Stomach smooth muscle (tissue), 2 donors: ENCODE measurements around the gene KHK.
"Not testable (repeated sequence)": the region's sequence is repeated elsewhere in the genome, so short reads cannot be mapped to it uniquely, and the experiment has no call there.

ENCODE experiments used
- H3K27ac ChIP-seq: one replicate; pipeline ENCODE4 v1.7.0; 2013; ENCODE audit warnings: mild to moderate bottlenecking, low read length, inconsistent platforms
- H3K27me3 ChIP-seq, 2 donors: one replicate each; pipeline ENCODE4 v1.7.0; 2013; ENCODE audit warnings: low read length in 2 of 2; ENCODE audit not compliant: insufficient read depth in 2 of 2, control insufficient read depth in 1 of 2
- H3K36me3 ChIP-seq, 2 donors: one replicate each; pipeline ENCODE4 v1.7.0; 2013; ENCODE audit warnings: low read length in 2 of 2; ENCODE audit not compliant: control insufficient read depth in 2 of 2, insufficient read depth in 2 of 2
- H3K4me1 ChIP-seq: one replicate; pipeline ENCODE4 v1.7.0; 2013; ENCODE audit warnings: low read length; ENCODE audit not compliant: control insufficient read depth, insufficient read depth
- H3K4me3 ChIP-seq, 2 donors: one replicate each; pipeline ENCODE4 v1.7.0; 2013; ENCODE audit warnings: low read length in 2 of 2
- H3K9ac ChIP-seq, 2 donors: one replicate each; pipeline ENCODE4 v1.7.0; 2013; ENCODE audit warnings: low read length in 2 of 2, mild to moderate bottlenecking in 1 of 2
- H3K9me3 ChIP-seq, 2 donors: one replicate each; pipeline ENCODE4 v1.7.0; 2013; ENCODE audit warnings: low read length in 2 of 2; ENCODE audit not compliant: control insufficient read depth in 2 of 2
- donor health status: healthy.
- donor health status: Pancreatic carcinoma.

Gene KHK

DNA sequence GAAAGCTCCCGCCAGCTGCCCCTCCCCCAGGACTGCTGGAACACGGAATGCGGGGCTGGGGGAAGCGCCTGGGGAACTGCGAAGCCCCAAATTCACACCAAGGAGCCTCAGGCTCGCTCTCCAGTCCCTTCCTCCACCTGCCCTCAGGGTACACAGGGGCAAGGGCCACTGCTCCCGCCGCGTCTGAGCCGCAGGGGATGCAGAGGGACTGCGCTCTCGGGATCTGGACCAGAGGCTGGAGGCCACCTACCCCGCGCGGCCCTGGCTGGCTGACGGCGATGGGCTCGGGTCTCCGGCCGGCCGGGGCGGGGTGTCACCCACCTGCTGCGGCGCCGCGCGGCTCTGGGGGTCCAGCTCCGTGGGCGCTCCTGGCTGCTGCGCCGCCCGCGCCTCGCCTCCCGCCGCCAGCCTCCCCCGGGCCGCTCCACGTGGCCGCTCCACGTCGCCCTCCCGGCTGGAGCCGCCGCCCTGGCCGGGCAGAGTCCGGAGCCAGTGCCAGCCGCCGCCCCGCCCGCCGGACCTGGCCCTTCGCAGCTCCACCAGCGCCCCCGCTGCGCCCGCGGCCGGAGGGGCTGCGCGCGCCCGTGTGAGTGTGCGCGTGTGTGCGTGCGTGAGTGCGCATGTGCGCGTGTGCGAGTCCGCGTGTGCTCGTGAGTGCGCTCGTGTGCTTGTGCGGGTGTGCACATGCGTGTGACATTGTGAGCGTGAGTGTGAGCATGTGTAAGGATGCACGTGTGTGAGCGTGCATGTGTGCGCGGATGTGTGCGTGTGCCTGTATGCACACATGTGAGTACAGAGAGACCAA, 32.2 kb downstream of the KHK start, which contains the start of gene CGREF1:
Gene CGREF1 (minus strand): TSS at position 604 of the 805 bp plus-strand sequence. CDS start 14,762 bp downstream, outside the sequence.
- Histone ChIP-seq H3K36me3 (no peaks in the 10 kb centered on the region), H3K9me3 (no peaks in the 10 kb centered on the region), H3K27me3 (peaks cover 17 to 21% of the 10 kb centered on the region in 2 donors), H3K27ac (no peak within 1 kb of the TSS), H3K4me3 (peak within 1 kb of the TSS; percentile 15 to 67), H3K9ac (no peak within 1 kb of the TSS), H3K4me1 (peaks cover 18% of the 10 kb centered on the region)

DNA sequence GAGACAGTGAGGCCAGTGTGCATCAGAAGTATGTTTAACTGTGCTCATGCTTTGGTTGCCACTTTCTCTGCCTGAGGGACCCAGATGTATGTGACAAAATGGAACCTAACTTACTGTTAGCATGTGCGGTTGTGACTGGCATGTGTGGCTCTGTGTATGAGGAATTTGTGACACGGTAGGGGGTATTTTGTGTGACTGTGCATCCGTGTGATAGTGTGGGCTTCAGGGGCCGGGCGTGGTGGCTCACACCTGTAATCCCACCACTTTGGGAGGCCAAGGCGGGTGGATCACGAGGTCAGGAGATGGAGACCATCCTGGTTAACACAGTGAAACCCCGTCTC, 32.7 kb downstream of the KHK start:
- not testable (repeated sequence) for H3K9me3 ChIP-seq, H3K36me3 ChIP-seq, H3K9ac ChIP-seq, H3K27ac ChIP-seq
- Histone ChIP-seq H3K4me3 (peak overlapping the region; percentile 15 to 67), H3K4me1 (peaks cover 22% of the 10 kb centered on the region), H3K27me3 (peaks cover 17 to 21% of the 10 kb centered on the region in 2 donors)

DNA sequence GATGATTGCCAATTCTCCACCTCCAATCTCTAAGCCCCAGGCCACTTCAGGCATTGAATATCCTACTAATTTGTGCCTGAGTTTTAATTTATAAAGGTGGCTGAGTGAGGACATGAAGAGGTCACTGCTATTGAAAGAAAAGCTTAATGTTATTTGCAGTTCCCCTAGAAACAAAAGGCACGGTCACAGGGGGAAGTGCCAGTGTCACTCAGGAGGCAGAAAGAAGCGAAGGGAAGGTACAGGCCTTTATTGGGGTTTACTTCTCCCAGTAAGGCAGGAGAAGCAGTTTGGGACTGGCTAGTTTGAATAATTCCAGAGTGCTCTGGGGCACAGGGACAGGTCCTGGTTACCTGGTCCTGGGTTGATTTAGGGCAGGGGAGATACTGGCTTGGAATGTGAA, 35.3 kb downstream of the KHK start:
- peaks cover 14 to 21% of the 10 kb centered on the region in 2 donors for H3K27me3 ChIP-seq

DNA sequence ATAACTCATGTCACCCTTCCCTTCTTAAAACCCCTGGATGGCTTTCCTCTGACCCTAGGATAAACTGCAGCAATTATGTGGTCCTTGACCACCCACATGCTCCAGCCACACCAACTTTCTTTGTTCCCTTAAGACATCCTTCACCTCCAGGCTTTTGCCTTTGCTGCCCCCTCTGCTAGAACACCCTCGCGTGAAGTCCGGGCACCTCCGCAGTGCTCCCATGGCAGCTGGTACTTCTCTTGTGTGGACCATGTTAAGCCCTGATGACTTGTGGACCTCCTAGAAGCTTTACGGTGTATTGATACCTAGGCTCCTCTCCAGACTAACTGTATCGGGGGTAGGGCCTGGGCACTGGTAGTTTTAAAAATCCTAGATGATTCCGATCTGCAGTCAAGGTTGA, 36.2 kb downstream of the KHK start:
- Histone ChIP-seq H3K36me3 (no peaks in the 10 kb centered on the region), H3K9ac (peak overlapping the region in 1 of 2 donors; percentile 55), H3K9me3 (no peaks in the 10 kb centered on the region), H3K27me3 (peaks cover 12 to 17% of the 10 kb centered on the region in 2 donors), H3K4me1 (peaks cover 22% of the 10 kb centered on the region), H3K27ac (no peak overlapping the region), H3K4me3 (peak overlapping the region; percentile 76 to 81)

More for the DNA sequence above, 35.3 kb downstream of the KHK start:
- Histone ChIP-seq H3K9me3 (no peaks in the 10 kb centered on the region), H3K9ac (no peak overlapping the region), H3K27ac (no peak overlapping the region), H3K4me3 (no peak overlapping the region), H3K36me3 (no peaks in the 10 kb centered on the region), H3K4me1 (peaks cover 22% of the 10 kb centered on the region)

DNA sequence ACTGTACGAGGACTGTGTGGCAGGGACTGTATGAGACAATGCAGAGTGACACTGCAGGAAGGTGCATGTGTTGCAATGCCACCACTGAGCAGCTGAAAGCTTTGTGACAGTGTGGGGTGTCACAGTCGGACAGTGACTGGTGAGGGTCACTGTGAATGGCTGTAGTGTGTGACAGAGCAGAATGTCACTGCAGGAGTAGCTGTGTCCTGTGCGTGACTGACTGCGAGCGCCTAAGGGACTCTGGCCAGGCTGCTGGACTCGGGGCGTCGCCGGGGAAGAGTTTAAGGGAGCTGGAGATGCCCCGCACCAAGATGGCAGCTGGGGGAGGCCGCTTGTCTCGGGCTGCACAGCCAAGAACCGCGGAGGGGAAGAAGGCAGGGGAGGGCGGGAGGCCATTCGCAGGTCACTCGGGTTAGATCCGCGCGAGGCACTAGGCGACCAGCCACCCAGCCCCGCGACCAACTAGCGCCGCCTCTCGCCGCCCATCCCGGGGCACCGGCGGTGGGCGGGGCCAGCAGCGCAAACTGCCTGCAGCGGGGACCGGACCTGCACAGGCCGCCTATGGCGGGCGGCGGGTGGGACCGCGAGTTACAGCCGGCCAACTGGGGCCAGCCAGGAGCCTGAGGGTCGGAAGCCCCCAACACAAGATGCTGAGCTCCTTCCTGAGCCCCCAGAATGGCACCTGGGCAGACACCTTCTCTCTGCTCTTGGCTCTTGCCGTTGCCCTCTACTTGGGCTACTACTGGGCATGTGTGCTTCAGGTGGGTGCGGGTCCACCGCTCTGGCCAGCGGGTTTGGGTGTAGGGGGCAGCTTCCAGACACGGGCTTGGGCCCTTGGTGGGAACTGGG, 37.0 kb downstream of the KHK start, which contains the start of gene ABHD1:
Gene ABHD1 (plus strand): TSS at position 514 of the 849 bp plus-strand sequence. CDS start 134 bp downstream, at position 648.
- Histone ChIP-seq H3K27me3 (peaks cover 5 to 10% of the 10 kb centered on the region in 2 donors), H3K9me3 (no peaks in the 10 kb centered on the region), H3K4me3 (peak within 1 kb of the TSS; percentile 76 to 81), H3K4me1 (peaks cover 17% of the 10 kb centered on the region), H3K36me3 (peaks cover 0 to under 1% of the 10 kb centered on the region in 2 donors), H3K9ac (peak within 1 kb of the TSS; percentile 55 to 71), H3K27ac (no peak within 1 kb of the TSS)

DNA sequence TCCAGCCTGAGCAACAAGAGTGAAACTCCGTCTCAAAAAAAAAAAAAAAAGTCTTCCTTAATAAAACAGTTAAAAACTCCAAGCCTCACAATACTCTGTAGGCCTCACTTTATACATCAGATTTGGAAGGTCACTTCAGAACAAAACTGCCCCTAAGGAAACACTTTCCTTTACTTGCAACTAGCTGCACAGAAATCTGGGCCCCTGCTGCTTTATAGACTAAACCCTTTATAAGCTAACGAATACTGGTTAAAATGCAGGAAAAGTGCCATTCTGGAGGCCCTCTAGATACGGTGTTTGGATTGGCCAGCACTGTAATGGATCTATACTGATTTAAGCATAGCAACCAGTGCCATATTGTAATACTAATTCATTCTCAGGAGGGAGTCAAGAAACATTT, 38.5 kb downstream of the KHK start:
- H3K27ac ChIP-seq, result no peak overlapping the region
- no peak overlapping the region for H3K4me3 ChIP-seq
- peaks cover 5 to 8% of the 10 kb centered on the region in 2 donors for H3K36me3 ChIP-seq
- no peaks in the 10 kb centered on the region for H3K9me3 ChIP-seq
- no peaks in the 10 kb centered on the region for H3K27me3 ChIP-seq
- no peak overlapping the region for H3K9ac ChIP-seq
- H3K4me1 ChIP-seq, result peaks cover 10% of the 10 kb centered on the region

DNA sequence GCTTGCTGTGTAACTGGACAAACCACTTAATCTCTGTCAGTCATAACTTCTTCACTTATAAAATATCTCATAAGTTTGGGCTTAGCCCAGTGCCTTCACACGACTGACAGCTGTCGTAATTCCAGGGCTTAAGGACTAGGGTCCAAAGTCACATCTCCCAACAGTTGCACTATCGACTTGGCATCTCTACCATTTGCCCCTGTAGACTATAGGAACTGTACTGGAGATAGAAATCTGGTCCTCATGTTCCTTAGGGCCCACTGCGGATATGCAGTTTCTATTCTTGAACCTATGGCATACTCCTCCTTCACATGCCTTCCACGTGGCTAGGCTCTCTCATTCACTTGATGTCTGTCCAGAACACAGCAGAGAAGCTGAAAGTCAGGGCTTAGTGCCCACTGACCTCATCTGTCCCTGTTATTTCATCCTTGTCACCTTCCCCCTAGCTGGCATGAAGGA, 39.7 kb downstream of the KHK start:
- Histone ChIP-seq H3K27me3 (no peaks in the 10 kb centered on the region), H3K27ac (no peak overlapping the region), H3K9me3 (no peaks in the 10 kb centered on the region), H3K9ac (no peak overlapping the region), H3K4me3 (no peak overlapping the region), H3K4me1 (peaks cover 10% of the 10 kb centered on the region), H3K36me3 (peaks cover 14 to 17% of the 10 kb centered on the region in 2 donors)

DNA sequence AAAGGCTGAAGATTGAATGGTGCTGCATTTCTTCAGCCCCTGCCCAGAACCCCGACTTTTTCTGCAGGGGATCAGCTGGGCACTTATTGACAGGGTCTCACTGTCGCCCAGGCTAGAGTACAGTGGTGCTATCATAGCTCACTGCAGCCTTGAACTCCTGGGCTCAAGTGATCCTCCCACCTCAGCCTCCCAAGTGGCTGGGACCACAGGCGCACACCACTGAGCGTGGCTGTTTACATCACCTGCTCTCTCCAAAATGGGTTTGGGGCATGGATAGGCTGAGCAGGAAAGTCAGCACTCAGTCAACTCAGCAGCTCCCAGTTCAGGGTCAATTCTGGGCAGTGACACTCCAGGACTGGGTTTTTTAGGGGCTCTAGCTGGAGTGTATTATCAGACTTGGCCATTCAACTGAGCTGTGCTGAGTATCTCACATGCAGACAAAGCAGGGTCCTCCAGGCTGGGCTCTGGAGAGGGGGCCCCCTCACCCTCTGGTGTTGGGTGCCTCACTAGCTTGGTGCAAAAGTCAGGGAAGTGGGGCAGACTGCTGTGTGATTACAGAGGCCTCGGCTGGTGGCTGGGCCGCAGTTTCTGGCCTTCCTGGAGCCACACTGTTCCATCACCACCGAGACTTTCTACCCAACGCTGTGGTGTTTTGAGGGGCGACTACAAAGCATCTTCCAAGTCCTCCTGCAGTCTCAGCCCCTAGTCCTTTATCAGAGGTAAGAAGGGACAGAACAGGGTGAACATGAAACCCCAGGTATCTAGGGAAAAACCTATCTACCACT, 41.5 kb downstream of the KHK start:
- no peak overlapping the region for H3K9ac ChIP-seq
- no peak overlapping the region for H3K27ac ChIP-seq
- no peak overlapping the region for H3K4me3 ChIP-seq
- H3K27me3 ChIP-seq, result no peaks in the 10 kb centered on the region
- peaks cover 16% of the 10 kb centered on the region for H3K4me1 ChIP-seq
- H3K36me3 ChIP-seq, result peaks cover 21 to 28% of the 10 kb centered on the region in 2 donors
- H3K9me3 ChIP-seq, result no peaks in the 10 kb centered on the region

DNA sequence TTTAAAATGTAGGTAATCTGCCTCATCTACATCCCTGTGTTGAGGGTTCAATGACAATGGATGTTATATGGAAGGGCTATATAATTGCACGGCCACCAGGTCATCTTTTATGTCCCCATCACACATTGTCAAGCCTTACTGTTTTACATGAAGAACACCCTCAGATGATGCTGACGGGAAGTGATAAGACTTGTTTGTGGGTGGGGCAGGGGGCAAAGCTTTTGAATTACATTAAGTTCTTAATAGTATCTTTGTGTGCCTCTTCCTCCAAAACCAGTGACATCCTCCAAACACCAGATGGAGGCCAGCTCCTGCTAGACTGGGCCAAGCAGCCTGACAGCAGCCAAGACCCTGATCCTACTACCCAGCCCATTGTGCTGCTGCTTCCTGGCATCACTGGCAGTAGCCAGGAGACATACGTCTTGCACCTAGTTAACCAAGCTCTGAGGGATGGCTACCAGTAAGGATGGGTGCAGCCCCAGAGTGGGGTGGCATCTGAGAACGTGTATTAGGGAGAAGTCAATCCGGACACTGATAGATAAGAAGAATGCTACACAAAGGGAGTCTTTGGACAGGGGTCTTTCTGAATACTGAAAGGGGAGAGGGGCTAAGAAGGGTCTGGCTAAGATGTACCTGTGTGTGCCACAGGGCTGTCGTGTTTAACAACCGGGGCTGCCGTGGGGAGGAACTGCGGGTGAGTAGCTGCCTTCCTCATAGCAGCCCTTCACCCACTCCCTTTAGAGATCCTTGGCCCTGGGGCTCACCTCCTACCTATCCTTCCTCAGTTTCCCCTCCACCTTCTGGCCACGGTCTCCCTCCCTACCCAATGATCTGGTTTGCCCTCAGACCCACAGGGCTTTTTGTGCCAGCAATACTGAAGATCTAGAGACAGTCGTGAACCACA, 42.3 kb downstream of the KHK start:
- Histone ChIP-seq H3K4me3 (no peak overlapping the region), H3K27me3 (no peaks in the 10 kb centered on the region), H3K9me3 (no peaks in the 10 kb centered on the region), H3K9ac (no peak overlapping the region), H3K27ac (no peak overlapping the region), H3K36me3 (peaks cover 21 to 28% of the 10 kb centered on the region in 2 donors), H3K4me1 (peaks cover 18% of the 10 kb centered on the region)
